K562 (cell line): Measurements from ENCODE around the gene WNT16. TPM values are rescaled to one million over a fixed set of nuclear protein-coding genes. Genes with fewer than 3 reads are reported as not detected.
A peak's percentile ranks its signal among the peaks of the same experiment; 100 is the strongest.

Source experiments
- ATAC-seq: fragments of 200-7000 bp; cut with Tn5 transposase; 3 replicates; pipeline ENCODE4 v1.9.1; 2020; ENCODE audit warnings: moderate library complexity
- BruUV-seq: library from RNA; stranded (reverse); fragments of 400-500 nt; replicated peaks from 2 replicates; lab custom pipeline; 2021; lab: Mats Ljungman, UMichigan
- CTCF ChIA-PET: fragments of 300-600 bp; formaldehyde crosslinking; extraction: SDS; loops from one replicate; lab custom pipeline; 2021; ENCODE audit warnings: low intra/inter-chr PET ratio; lab: Yijun Ruan, JAX
- POLR2A ChIA-PET: fragments of 300-600, 350-650 bp; sonication (Branson Sonifier 250); formaldehyde crosslinking; extraction: SDS; loops from one replicate; lab custom pipeline; 2021; ENCODE audit warnings: antibody characterized with exemption, inconsistent platforms; lab: Yijun Ruan, JAX
- DNase-seq, 4 experiments: peaks; one replicate each; pipeline versions ENCODE4 v3.0.0 to v3.0.0-alpha.2; 2011 to 2018; ENCODE audit warnings: low spot score in 3 of 4, mixed read lengths in 3 of 4; ENCODE audit errors: extremely low read depth in 1 of 4
- FAIRE-seq: peaks from 2 replicates; lab custom pipeline; 2011; peaks lifted over from hg19 to GRCh38; lab: Jason Lieb, UNC
- H2AFZ ChIP-seq: 2 replicates; pipeline ENCODE4 v1.6.0; 2011; ENCODE audit warnings: low read depth, low read length, control low read depth, inconsistent platforms
- H3K27ac ChIP-seq: fragments of 200-600 bp; 3 replicates; pipeline ENCODE4 v1.8.0; 2011; ENCODE audit warnings: low read depth, mild to moderate bottlenecking, control low read depth, inconsistent platforms, low read length, moderate library complexity, mixed read lengths; ENCODE audit errors: extremely low read depth
- H3K27me3 ChIP-seq, 2 experiments: fragments of 300-600 bp in 1 of 2; 2 replicates in 1 of 2; 3 replicates in 1 of 2; pipeline versions ENCODE4 v1.6.0 to v1.8.0; 2011; ENCODE audit warnings: inconsistent platforms in 2 of 2, low read length in 2 of 2, mild to moderate bottlenecking in 1 of 2, mixed read lengths in 1 of 2, moderate library complexity in 1 of 2; ENCODE audit not compliant: control insufficient read depth in 2 of 2, insufficient read depth in 2 of 2
- H3K36me3 ChIP-seq: fragments of 300-600 bp; 3 replicates; pipeline ENCODE4 v1.8.0; 2011; ENCODE audit warnings: mild to moderate bottlenecking, low read length, inconsistent platforms; ENCODE audit not compliant: control insufficient read depth, insufficient read depth
- H3K4me1 ChIP-seq, 2 experiments: fragments of 200-600 bp in 1 of 2; replicated peaks in 1 of 2; 2 replicates in 1 of 2; 3 replicates in 1 of 2; pipeline versions ENCODE4 v1.5.1 to v1.8.0; 2011; ENCODE audit warnings: inconsistent platforms in 2 of 2, low read length in 2 of 2, mild to moderate bottlenecking in 1 of 2, mixed read lengths in 1 of 2, moderate library complexity in 1 of 2; ENCODE audit not compliant: control insufficient read depth in 2 of 2, insufficient read depth in 2 of 2
- H3K4me2 ChIP-seq: 2 replicates; pipeline ENCODE4 v1.6.1; 2011; ENCODE audit warnings: low read length, control low read depth, inconsistent platforms, mixed read lengths; ENCODE audit not compliant: insufficient read depth
- H3K4me3 ChIP-seq: fragments of 200-600 bp; sonication (generic), shearing (Covaris generic); 2 replicates; pipeline ENCODE4 v1.5.1; 2016; ENCODE audit warnings: control low read depth, inconsistent platforms
- H3K79me2 ChIP-seq: fragments of 200-600 bp; 3 replicates; pipeline ENCODE4 v1.8.0; 2011; ENCODE audit warnings: low read length, inconsistent platforms; ENCODE audit not compliant: control insufficient read depth, insufficient read depth
- H3K9ac ChIP-seq, 2 experiments: 2 replicates each; pipeline versions ENCODE4 v1.6.0 to v1.6.1; 2011; ENCODE audit warnings: low read depth in 2 of 2, low read length in 2 of 2, control low read depth in 1 of 2, inconsistent platforms in 1 of 2, mild to moderate bottlenecking in 1 of 2, mixed read lengths in 1 of 2; ENCODE audit not compliant: insufficient read depth in 1 of 2
- H3K9me1 ChIP-seq: one replicate; pipeline ENCODE4 v1.6.0; 2011; ENCODE audit warnings: inconsistent platforms, mild to moderate bottlenecking, low read length, moderate library complexity; ENCODE audit not compliant: control insufficient read depth, insufficient read depth
- H3K9me3 ChIP-seq: replicated peaks from 2 replicates; pipeline ENCODE4 v1.5.1; 2011; ENCODE audit warnings: low read depth, low read length, inconsistent platforms; ENCODE audit not compliant: control insufficient read depth, insufficient read depth
- H4K20me1 ChIP-seq: replicated peaks from 2 replicates; pipeline ENCODE4 v1.6.1; 2011; ENCODE audit warnings: low read length, inconsistent platforms, mixed read lengths; ENCODE audit not compliant: control insufficient read depth, insufficient read depth
- BACH1 ChIP-seq: fragments of 200-800 bp; sonication (Bioruptor generic); IDR thresholded peaks from 2 replicates; pipeline ENCODE4 v1.6.1; 2016; ENCODE audit warnings: missing genetic modification characterization, missing compliant biosample characterization
- CEBPG ChIP-seq, 3 experiments: fragments of 200-800 bp in 1 of 3; sonication (Bioruptor generic) in 1 of 3; sonication (generic) in 1 of 3; formaldehyde crosslinking in 1 of 3; IDR thresholded peaks in 2 of 3; conservative IDR thresholded peaks in 1 of 3; 2 replicates each; pipeline versions ENCODE4 v1.6.1 to v1.8.0; 2016 to 2022; ENCODE audit warnings: missing compliant biosample characterization in 2 of 3, missing genetic modification characterization in 2 of 3, mild to moderate bottlenecking in 1 of 3, missing genetic modification reagents in 1 of 3
- ELF4 ChIP-seq: fragments of 450-650 bp; formaldehyde crosslinking; IDR thresholded peaks from 2 replicates; pipeline ENCODE4 v1.4.0; 2022; ENCODE audit warnings: missing genetic modification characterization
- ESRRA ChIP-seq: fragments of 450-650 bp; IDR thresholded peaks from 2 replicates; pipeline ENCODE4 v1.6.1; 2014; ENCODE audit warnings: low read depth, mild to moderate bottlenecking, moderate library complexity, borderline replicate concordance
- HDAC1 ChIP-seq, 2 experiments: fragments of 450-650 bp; IDR thresholded peaks; 2 replicates each; pipeline ENCODE4 v1.6.1; 2016 to 2017; ENCODE audit warnings: inconsistent platforms in 1 of 2, mild to moderate bottlenecking in 1 of 2, moderate library complexity in 1 of 2
- HDAC2 ChIP-seq: fragments of 450-650 bp; IDR thresholded peaks from 2 replicates; pipeline ENCODE4 v1.6.1; 2016; ENCODE audit warnings: mild to moderate bottlenecking
- HNRNPLL ChIP-seq: fragments of 200-400 bp; formaldehyde crosslinking; IDR thresholded peaks from 2 replicates; pipeline ENCODE4 v1.6.1; 2017; ENCODE audit warnings: low read length, low read depth, mild to moderate bottlenecking; ENCODE audit not compliant: poor library complexity, severe bottlenecking
- KDM1A ChIP-seq, 2 experiments: fragments of 450-650 bp; IDR thresholded peaks; 2 replicates each; pipeline ENCODE4 v1.6.1; 2016; ENCODE audit warnings: mild to moderate bottlenecking in 2 of 2
- LARP7 ChIP-seq: fragments of 450-650 bp; IDR thresholded peaks from 2 replicates; pipeline ENCODE4 v1.6.1; 2016
- MEIS2 ChIP-seq: fragments of 450-650 bp; IDR thresholded peaks from 2 replicates; pipeline ENCODE4 v1.6.1; 2014; ENCODE audit warnings: mild to moderate bottlenecking; ENCODE audit not compliant: partially characterized antibody
- NR2C2 ChIP-seq, 2 experiments: fragments of 200-800 bp in 1 of 2; sonication (Bioruptor generic) in 1 of 2; sonication (generic) in 1 of 2; formaldehyde crosslinking in 1 of 2; IDR thresholded peaks; 2 replicates each; pipeline versions ENCODE4 v1.6.1 to v1.8.0; 2016 to 2022; ENCODE audit warnings: mild to moderate bottlenecking in 1 of 2, missing compliant biosample characterization in 1 of 2, missing genetic modification characterization in 1 of 2, missing genetic modification reagents in 1 of 2
- PKNOX1 ChIP-seq: fragments of 450-650 bp; IDR thresholded peaks from 2 replicates; pipeline ENCODE4 v1.6.1; 2016
- RCOR1 ChIP-seq, 2 experiments: IDR thresholded peaks; 2 replicates each; pipeline ENCODE4 v1.6.1; 2012; ENCODE audit warnings: low read depth in 2 of 2, low read length in 2 of 2, borderline replicate concordance in 1 of 2, improper control_type of control experiment in 1 of 2
- in situ Hi-C: fragments of 300-500 bp; cut with MboI; formaldehyde crosslinking; loops from 4 replicates; pipeline ENCODE4 v1.15.0; 2018; ENCODE audit warnings: inconsistent platforms, mixed read lengths
- intact Hi-C: fragments of 100-400 bp; cut with micrococcal nuclease; formaldehyde crosslinking; loops from 2 replicates; pipeline ENCODE4 v1.14.2; 2022
- polyA plus RNA-seq, 8 experiments: library from polyadenylated mRNA; depleted of rRNA in 4 of 8; stranded (reverse) in 5 of 8; unstranded in 3 of 8; fragments of >200 nt; fragmentation: Nextera tagmentation in 2 of 8; fragmentation: Illumina TruSeq in 1 of 8; extraction: Ambion mirVana in 2 of 8; extraction: Trizol in 1 of 8; gene quantifications; 2 replicates each; pipeline versions ENCODE4 v1.2.1 to v1.2.3, GENCODE V29; 2011 to 2014; ENCODE audit warnings: inconsistent platforms in 1 of 8, missing spikeins in 1 of 8
- total RNA-seq, 7 experiments: library from RNA; depleted of rRNA in 6 of 7; stranded (reverse); fragments of >200 nt in 6 of 7; fragmentation: Illumina TruSeq in 2 of 7; extraction: Trizol in 2 of 7; gene quantifications; 2 replicates each; pipeline versions ENCODE4 v1.2.1 to v1.2.3, GENCODE V29; 2011 to 2021; ENCODE audit warnings: low replicate concordance in 1 of 7

The WNT16 gene
- total and polyA plus RNA-seq, 9 of the 15 experiments (the other 6 are each of a cell fraction or from before 2014, with no cell fraction given): 0.06 to 0.07 TPM; not detected in 7

- Histone ChIP-seq H3K9me3 (peaks cover 5% of the 10 kb centered on the region; the same call in 1 of the 2 replicates), H3K4me3 (no peak overlapping the region), H3K9ac (no peak overlapping the region), H3K27ac (no peak overlapping the region), H3K36me3 (peaks cover 73% of the 10 kb centered on the region), H2AFZ (no peak overlapping the region)
- FAIRE-seq: no peak
- ATAC-seq: peak; percentile 34; the same call in 2 of the 3 replicates
- BruUV-seq: no TSS peak
- DNase-seq: no peak
- TF ChIP-seq BACH1 (tag) (peak; percentile 58; the same call in 1 of the 2 replicates), NR2C2 (CRISPR knock-in tag; IDR thresholded peaks at IDR 0.05) (no peak), NR2C2 (tag; IDR thresholded peaks at IDR 0.05) (peak; percentile 26; the same call in 1 of the 2 replicates), PKNOX1 (peak; percentile 33; the same call in 1 of the 2 replicates), CEBPG (CRISPR knock-in tag; IDR thresholded peaks at IDR 0.05) (no peak), CEBPG (tag; conservative IDR thresholded peaks at IDR 0.05 in 1 of 2, IDR thresholded peaks at IDR 0.05 in 1 of 2) (peak in 1 of 2 experiments; percentile 61; a peak in 1 of 4 replicates), RCOR1 (IDR thresholded peaks at IDR 0.05; ENCODE audit: borderline replicate concordance in 1 of 2, low read depth in 2 of 2, low read length in 2 of 2) (0 out of 4 replicates have a peak, but pooled peaks of 1 of the 2 experiments have one; percentile 68), HNRNPLL (no peak), LARP7 (no peak), ELF4 (CRISPR knock-in tag) (no peak), MEIS2 (peak; percentile 51), HDAC2 (0 out of 2 replicates have a peak, but pooled peaks have one; percentile 18), HDAC1 (IDR thresholded peaks at IDR 0.05) (peak in 1 of 2 experiments; percentile 33; a peak in 1 of 4 replicates), KDM1A (IDR thresholded peaks at IDR 0.05) (peak; percentile 74 to 78; a peak in 2 of 4 replicates), ESRRA (peak; percentile 45; the same call in 1 of the 2 replicates)
- TF ChIP-seq, all 486 proteins: peak for 10
- H3K9me1 ChIP-seq: no peaks in the 10 kb centered on the region
- no peaks in the 10 kb centered on the region for H3K79me2 ChIP-seq
- in situ Hi-C loops: no loop called here
- no peaks in the 10 kb centered on the region for H4K20me1 ChIP-seq
- no peaks in the 10 kb centered on the region for H3K4me1 ChIP-seq
- intact Hi-C loops: no loop called here
- ChIA-PET CTCF (no interaction called here), POLR2A (interaction anchor here (1.4 kb wide), 1 partner anchor 15 kb away, joined by 7 read pairs; no protein-coding TSS in a partner anchor)
- no peak overlapping the region for H3K4me2 ChIP-seq
- H3K27me3 ChIP-seq: no peaks in the 10 kb centered on the region
These were observed 39.9 kb upstream of the WNT16 start for GRCh38 chr7:121288894-121289293.
